Spleen (tissue), 11 donors: ENCODE results near the gene PTPRA. TPM values are rescaled to one million over a fixed set of nuclear protein-coding genes. Genes with fewer than 3 reads are reported as not detected.

ENCODE experiments used
- DNase-seq: peaks from one replicate; pipeline ENCODE4 v3.0.0-alpha.2; 2020
- H3K27ac ChIP-seq, 8 donors: fragments of 200-600 bp; sonication (generic) in 7 of 8; 1 replicate in 4 of 8; 2 replicates in 4 of 8; pipeline versions ENCODE4 v1.5.0 to v1.8.0; 2016 to 2021; ENCODE audit warnings: inconsistent platforms in 4 of 8, mild to moderate bottlenecking in 4 of 8, moderate library complexity in 1 of 8
- H3K27me3 ChIP-seq, 7 donors: fragments of 200-600 bp; sonication (generic) in 6 of 7; replicated peaks in 1 of 7; 1 replicate in 4 of 7; 2 replicates in 3 of 7; pipeline versions ENCODE4 v1.5.0 to v1.8.0; 2016 to 2021; ENCODE audit warnings: inconsistent platforms in 3 of 7, mild to moderate bottlenecking in 1 of 7
- H3K36me3 ChIP-seq, 6 donors: fragments of 200-600 bp; sonication (generic) in 5 of 6; 1 replicate in 4 of 6; 2 replicates in 2 of 6; pipeline versions ENCODE4 v1.5.0 to v1.8.0; 2016 to 2021; ENCODE audit warnings: inconsistent platforms in 2 of 6
- H3K4me1 ChIP-seq, 6 donors: fragments of 200-600 bp; sonication (generic) in 5 of 6; 1 replicate in 3 of 6; 2 replicates in 3 of 6; pipeline versions ENCODE4 v1.5.0 to v1.8.0; 2016 to 2021; ENCODE audit warnings: inconsistent platforms in 3 of 6
- H3K4me3 ChIP-seq, 8 donors: fragments of 200-600 bp; sonication (generic) in 7 of 8; 1 replicate in 4 of 8; 2 replicates in 4 of 8; pipeline versions ENCODE4 v1.5.0 to v1.8.0; 2016 to 2021; ENCODE audit warnings: inconsistent platforms in 4 of 8, mild to moderate bottlenecking in 4 of 8, moderate library complexity in 2 of 8
- H3K9me3 ChIP-seq, 8 donors: fragments of 200-600 bp; sonication (generic) in 7 of 8; 1 replicate in 4 of 8; 2 replicates in 4 of 8; pipeline versions ENCODE4 v1.5.0 to v1.8.0; 2016 to 2021; ENCODE audit warnings: inconsistent platforms in 4 of 8
- POLR2A ChIP-seq, 3 donors: fragments of 450-650 bp; IDR thresholded peaks; one replicate each; pipeline ENCODE4 v1.5.1; 2017; ENCODE audit warnings: antibody characterized with exemption in 3 of 3, mild to moderate bottlenecking in 1 of 3
- POLR2AphosphoS5 ChIP-seq, 3 donors: sonication (generic); formaldehyde crosslinking; IDR thresholded peaks; one replicate each; pipeline ENCODE4 v1.5.1; 2017; ENCODE audit warnings: antibody characterized with exemption in 3 of 3
- WGBS, 5 donors: extraction: QIAGEN DNeasy Blood & Tissue Kit in 3 of 5; methylation state at CpG; one replicate each; pipeline versions ENCODE4 v1.1.5 to v1.1.7; 2013 to 2018; 5-methylcytosine and 5-hydroxymethylcytosine counted together
- intact Hi-C: fragments of 100-400 bp; cut with DNase I; formaldehyde crosslinking; loops from one replicate; pipeline ENCODE4 v1.15.0; 2023; ENCODE audit warnings: low total_unique reads
- polyA plus RNA-seq, 3 donors: library from polyadenylated mRNA; stranded (reverse); fragments of 200-250 nt; gene quantifications; one replicate each; pipeline ENCODE4 v1.2.1, GENCODE V29; 2013
- total RNA-seq, 7 donors: library from RNA; depleted of rRNA in 3 of 7; stranded (reverse); fragments of >200 nt in 3 of 7; fragmentation: NEBNext Ultra II Directional in 4 of 7; extraction: Animal tissue kit (Norgen Biotek cat#: 25700) in 4 of 7; gene quantifications; one replicate each; pipeline versions ENCODE4 v1.1.0 to v1.2.1, GENCODE V29; 2016 to 2021
- TF ChIP-seq, protein P1 (sequence below), 11 experiments: fragments of 200-600 bp in 7 of 11; fragments of 450-650 bp in 4 of 11; sonication (generic) in 4 of 11; IDR thresholded peaks in 8 of 11; conservative IDR thresholded peaks in 3 of 11; 1 replicate in 7 of 11; 2 replicates in 4 of 11; pipeline versions ENCODE4 v1.4.0 to v1.8.0; 2016 to 2021; ENCODE audit warnings: antibody characterized with exemption in 11 of 11, inconsistent platforms in 4 of 11, mild to moderate bottlenecking in 1 of 11
- donor health status: healthy with polysubstance abuse.
- donor health status: DM: no; HTN: no; CAD: no; lungs with moderate emphysema.
- donor health status: DM: no; HTN: no; CAD: no.
- donor health status: Bipolar disorder and iron deficiency.
- donor health status: healthy.
- donor health status: DM: no; HTN: no; CAD: no.
- donor health status: DM: yes; HTN: yes; CAD: no.

Gene PTPRA
- total and polyA plus RNA-seq, 10 donors = 15.3 to 65.5 (median 52.4) TPM

DNA sequence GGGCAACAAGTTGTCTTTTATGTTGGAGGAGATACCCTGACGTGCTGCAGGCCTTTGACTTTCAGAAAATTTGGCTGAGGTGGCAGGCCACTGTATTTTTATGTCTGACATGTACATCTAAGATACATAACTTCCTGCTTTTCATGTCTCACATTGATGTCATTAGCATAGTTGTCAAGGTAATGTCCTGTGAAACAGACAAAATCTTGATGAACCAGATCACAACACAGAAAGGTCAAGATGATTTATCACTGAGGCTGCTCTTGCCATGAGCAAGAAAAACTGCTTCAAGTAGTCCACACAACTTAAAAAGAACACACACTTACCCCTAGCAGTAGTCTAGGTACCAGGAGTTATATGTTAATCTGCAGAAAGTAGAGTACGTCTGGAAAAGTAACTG is 120.0 kb downstream of the PTPRA start:
- H3K9me3 ChIP-seq = no peaks in the 10 kb centered on the region
- no peaks in the 10 kb centered on the region for H3K4me1 ChIP-seq
- no peak overlapping the region for H3K27ac ChIP-seq
- DNase-seq = no peak
- H3K4me3 ChIP-seq = no peak overlapping the region
- H3K36me3 ChIP-seq = peaks cover 0 to 95% (median 70%) of the 10 kb centered on the region in 6 donors
- 90 to 100% (median 92%) methylated on average over 2 of the region's 2 CpGs for WGBS, 5 donors
- intact Hi-C loops = loop anchor here (10.0 kb wide), 1 partner anchor 118 kb away; the partner anchor contains the start of gene PTPRA
- no peak for TF ChIP-seq POLR2AphosphoS5 (IDR thresholded peaks at IDR 0.05)
- TF ChIP-seq POLR2A (IDR thresholded peaks at IDR 0.05) = no peak
- TF ChIP-seq, protein P1, sequence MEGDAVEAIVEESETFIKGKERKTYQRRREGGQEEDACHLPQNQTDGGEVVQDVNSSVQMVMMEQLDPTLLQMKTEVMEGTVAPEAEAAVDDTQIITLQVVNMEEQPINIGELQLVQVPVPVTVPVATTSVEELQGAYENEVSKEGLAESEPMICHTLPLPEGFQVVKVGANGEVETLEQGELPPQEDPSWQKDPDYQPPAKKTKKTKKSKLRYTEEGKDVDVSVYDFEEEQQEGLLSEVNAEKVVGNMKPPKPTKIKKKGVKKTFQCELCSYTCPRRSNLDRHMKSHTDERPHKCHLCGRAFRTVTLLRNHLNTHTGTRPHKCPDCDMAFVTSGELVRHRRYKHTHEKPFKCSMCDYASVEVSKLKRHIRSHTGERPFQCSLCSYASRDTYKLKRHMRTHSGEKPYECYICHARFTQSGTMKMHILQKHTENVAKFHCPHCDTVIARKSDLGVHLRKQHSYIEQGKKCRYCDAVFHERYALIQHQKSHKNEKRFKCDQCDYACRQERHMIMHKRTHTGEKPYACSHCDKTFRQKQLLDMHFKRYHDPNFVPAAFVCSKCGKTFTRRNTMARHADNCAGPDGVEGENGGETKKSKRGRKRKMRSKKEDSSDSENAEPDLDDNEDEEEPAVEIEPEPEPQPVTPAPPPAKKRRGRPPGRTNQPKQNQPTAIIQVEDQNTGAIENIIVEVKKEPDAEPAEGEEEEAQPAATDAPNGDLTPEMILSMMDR (IDR thresholded peaks at IDR 0.05 in 8 of 11, conservative IDR thresholded peaks at IDR 0.05 in 3 of 11) = no peak
- H3K27me3 ChIP-seq = no peaks in the 10 kb centered on the region

DNA sequence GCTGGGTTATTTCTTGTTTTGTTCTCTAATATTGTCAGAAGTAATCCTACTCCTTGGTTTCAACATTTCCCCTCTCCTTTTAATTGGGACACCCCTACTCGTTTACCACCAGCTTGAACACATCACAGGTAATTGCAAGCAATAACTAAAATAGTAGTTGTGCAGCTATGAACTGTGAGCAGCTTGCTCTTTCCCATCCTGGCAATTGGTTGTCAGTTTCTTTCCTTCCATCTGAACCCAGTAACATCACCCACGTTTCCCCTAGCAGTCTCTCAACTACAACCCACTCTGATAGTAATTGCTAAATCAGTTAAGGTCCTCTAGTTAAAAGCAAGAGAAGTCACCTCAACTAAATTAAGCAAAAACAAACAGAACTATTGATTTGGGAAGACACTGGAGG is 122.5 kb downstream of the PTPRA start:
- intact Hi-C loops = loop anchor here (10.0 kb wide), 1 partner anchor 121 kb away; the partner anchor contains the start of gene PTPRA
- no peak overlapping the region for H3K27ac ChIP-seq
- no peak for DNase-seq
- H3K36me3 ChIP-seq = peaks cover 0 to 86% (median 44%) of the 10 kb centered on the region in 6 donors
- H3K4me1 ChIP-seq = no peaks in the 10 kb centered on the region
- no peak overlapping the region for H3K4me3 ChIP-seq
- H3K27me3 ChIP-seq = no peaks in the 10 kb centered on the region
- TF ChIP-seq POLR2A (IDR thresholded peaks at IDR 0.05) (no peak), POLR2AphosphoS5 (IDR thresholded peaks at IDR 0.05) (no peak)
- TF ChIP-seq, protein P1 (IDR thresholded peaks at IDR 0.05 in 8 of 11, conservative IDR thresholded peaks at IDR 0.05 in 3 of 11) = no peak
- no peaks in the 10 kb centered on the region for H3K9me3 ChIP-seq
- WGBS, 5 donors = 68 to 82% (median 80%) methylated on average over 2 of the region's 2 CpGs

GRCh38 chr20:2998728-2999127 is 125.4 kb downstream of the PTPRA start:
- Histone ChIP-seq H3K4me1 (no peaks in the 10 kb centered on the region), H3K27ac (no peak overlapping the region), H3K27me3 (no peaks in the 10 kb centered on the region), H3K36me3 (peaks cover 0 to 72% (median 18%) of the 10 kb centered on the region in 6 donors), H3K4me3 (no peak overlapping the region), H3K9me3 (no peaks in the 10 kb centered on the region)
- no peak for DNase-seq
- no peak for TF ChIP-seq POLR2A (IDR thresholded peaks at IDR 0.05)
- TF ChIP-seq, protein P1 (IDR thresholded peaks at IDR 0.05 in 8 of 11, conservative IDR thresholded peaks at IDR 0.05 in 3 of 11) = no peak
- TF ChIP-seq POLR2AphosphoS5 (IDR thresholded peaks at IDR 0.05) = no peak
- intact Hi-C loops = loop anchor here (10.0 kb wide), 1 partner anchor 124 kb away; the partner anchor contains the start of gene PTPRA

DNA sequence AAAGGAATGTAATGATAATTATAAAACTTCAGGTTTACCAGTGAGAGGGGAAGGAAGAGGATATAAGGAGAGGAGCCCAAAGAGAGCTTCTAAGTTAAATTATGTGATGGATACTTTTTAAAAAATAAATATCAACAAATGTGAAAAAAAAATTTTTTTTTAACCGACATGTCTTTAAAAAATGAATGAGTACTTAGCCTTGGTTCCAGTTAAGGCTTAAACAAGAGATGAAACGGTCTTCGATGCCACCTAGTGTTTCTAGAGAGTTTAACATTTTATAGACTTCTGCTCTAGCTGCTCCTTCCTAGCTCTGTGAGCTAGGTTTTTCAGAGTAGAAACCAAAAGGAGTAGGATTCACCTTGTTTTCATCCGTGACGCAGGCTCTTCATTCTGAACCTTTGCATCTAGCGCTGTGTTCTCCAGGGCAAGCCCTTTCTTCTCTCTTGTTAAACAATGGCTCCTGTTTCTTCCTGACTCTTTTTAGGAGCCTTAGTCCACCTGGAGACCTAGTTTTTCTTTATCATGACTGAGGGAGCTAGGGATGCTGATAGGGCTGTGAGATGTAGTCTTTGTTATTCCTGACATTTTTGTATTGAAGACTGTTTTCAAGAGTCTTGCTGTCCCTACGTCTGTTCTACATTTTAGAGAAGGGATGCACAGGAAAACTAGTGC is 127.7 kb downstream of the PTPRA start:
- DNase-seq = no peak
- intact Hi-C loops = no loop called here
- TF ChIP-seq POLR2A (IDR thresholded peaks at IDR 0.05) (no peak), POLR2AphosphoS5 (IDR thresholded peaks at IDR 0.05) (no peak)
- TF ChIP-seq, protein P1 (IDR thresholded peaks at IDR 0.05 in 8 of 11, conservative IDR thresholded peaks at IDR 0.05 in 3 of 11) = peak in 8 of 11 experiments; percentile 9 to 46 (median 38)

More for the DNA sequence above, 127.7 kb downstream of the PTPRA start:
- no peaks in the 10 kb centered on the region for H3K9me3 ChIP-seq
- no peaks in the 10 kb centered on the region for H3K27me3 ChIP-seq
- WGBS, 5 donors = 48 to 73% (median 58%) methylated on average over 7 of the region's 7 CpGs
- H3K4me1 ChIP-seq = no peaks in the 10 kb centered on the region
- peaks cover 2 to 72% (median 21%) of the 10 kb centered on the region in 6 donors for H3K36me3 ChIP-seq
- H3K27ac ChIP-seq = no peak overlapping the region
- no peak overlapping the region for H3K4me3 ChIP-seq
